HCT116 (cell line): Measurements from ENCODE around the gene FAM89B. TPM values are rescaled to one million over a fixed set of nuclear protein-coding genes. Genes with fewer than 3 reads are reported as not detected.
A peak's percentile ranks its signal among the peaks of the same experiment; 100 is the strongest.

ENCODE experiments used
- CEBPB ChIP-seq: IDR thresholded peaks from 2 replicates; pipeline ENCODE4 v1.6.1; 2012; ENCODE audit warnings: low read depth
- CTCF ChIP-seq, 3 experiments: fragments of 200-600 bp in 1 of 3; sonication (generic) in 1 of 3; IDR thresholded peaks in 2 of 3; conservative IDR thresholded peaks in 1 of 3; 2 replicates each; pipeline ENCODE4 v1.5.1; 2012 to 2017; ENCODE audit warnings: low read depth in 2 of 3, low read length in 2 of 3, antibody characterized with exemption in 1 of 3, borderline replicate concordance in 1 of 3, control low read depth in 1 of 3, mild to moderate bottlenecking in 1 of 3, mixed read lengths in 1 of 3, mixed run types in 1 of 3, moderate library complexity in 1 of 3; ENCODE audit not compliant: insufficient read depth in 1 of 3
- EZH2 ChIP-seq: fragments of 200-600 bp; sonication (generic); IDR thresholded peaks from 2 replicates; pipeline ENCODE4 v1.6.1; 2017; ENCODE audit warnings: antibody characterized with exemption, mixed run types
- MAX ChIP-seq: IDR thresholded peaks from 2 replicates; pipeline ENCODE4 v1.6.1; 2012
- REST ChIP-seq: IDR thresholded peaks from 2 replicates; pipeline ENCODE4 v1.6.1; 2012; ENCODE audit warnings: low read depth
- SIN3A ChIP-seq: IDR thresholded peaks from 2 replicates; pipeline ENCODE4 v1.6.1; 2012; ENCODE audit warnings: low read depth
- SP1 ChIP-seq: IDR thresholded peaks from 2 replicates; pipeline ENCODE4 v1.6.1; 2012; ENCODE audit warnings: low read depth
- TCF7L2 ChIP-seq: IDR thresholded peaks from 2 replicates; pipeline ENCODE4 v1.7.0; 2011; ENCODE audit warnings: borderline replicate concordance, inconsistent platforms; ENCODE audit not compliant: insufficient read depth, insufficient read length; ENCODE audit errors: extremely low read depth
- YY1 ChIP-seq: IDR thresholded peaks from 2 replicates; pipeline ENCODE4 v1.6.1; 2011; ENCODE audit warnings: low read length, low read depth, moderate library complexity, mild to moderate bottlenecking; ENCODE audit not compliant: insufficient replicate concordance; ENCODE audit errors: extremely low read depth
- total RNA-seq: library from RNA; stranded (reverse); gene quantifications from one replicate; pipeline ENCODE4 v1.2.1, GENCODE V29; 2021; ENCODE audit not compliant: unreplicated experiment

FAM89B gene
- total RNA-seq, 1 experiment from 2014 or later = 60.0 TPM

- TF ChIP-seq CTCF (IDR thresholded peaks at IDR 0.05 in 2 of 3, conservative IDR thresholded peaks at IDR 0.05 in 1 of 3; ENCODE audit: borderline replicate concordance in 1 of 3, insufficient read depth in 1 of 3, low read depth in 2 of 3, low read length in 2 of 3) = peak in 2 of 3 experiments; percentile 69 to 71; a peak in 4 of 6 replicates
- no peak for TF ChIP-seq EZH2
- TF ChIP-seq SIN3A = no peak
- no peak for TF ChIP-seq YY1
- no peak for TF ChIP-seq REST
- no peak for TF ChIP-seq MAX
- peak; percentile 45 for TF ChIP-seq TCF7L2
- TF ChIP-seq CEBPB = no peak
- no peak for TF ChIP-seq SP1
Observed at GRCh38 chr11:65574109-65574810, 1.9 kb downstream of the FAM89B start (continued).
